Lower lobe of right lung (tissue), 2 donors: ENCODE data around the gene FZD4. TPM values are rescaled to one million over a fixed set of nuclear protein-coding genes. Genes with fewer than 3 reads are reported as not detected.
A peak's percentile ranks its signal among the peaks of the same experiment; 100 is the strongest.
"Not testable (repeated sequence)": the region's sequence is repeated elsewhere in the genome, so short reads cannot be mapped to it uniquely, and the experiment has no call there.

Source experiments
- ATAC-seq, 2 donors: fragments of 200-7000 bp; cut with Tn5 transposase; one replicate each; pipeline ENCODE4 v1.9.1; 2020 to 2022; ENCODE audit warnings: mild to moderate bottlenecking in 2 of 2, moderate library complexity in 2 of 2
- DNase-seq: peaks from one replicate; pipeline ENCODE4 v3.0.0-alpha.2; 2020
- H3K27ac ChIP-seq: fragments of 200-600 bp; one replicate; pipeline ENCODE4 v1.8.0; 2022
- H3K27me3 ChIP-seq: fragments of 200-600 bp; one replicate; pipeline ENCODE4 v1.8.0; 2022; ENCODE audit warnings: low read depth
- H3K36me3 ChIP-seq: fragments of 200-600 bp; one replicate; pipeline ENCODE4 v1.8.0; 2022; ENCODE audit warnings: mild to moderate bottlenecking
- H3K4me1 ChIP-seq: fragments of 200-600 bp; one replicate; pipeline ENCODE4 v1.8.0; 2022
- H3K4me3 ChIP-seq: fragments of 200-600 bp; one replicate; pipeline ENCODE4 v1.8.0; 2022; ENCODE audit warnings: mild to moderate bottlenecking
- H3K9me3 ChIP-seq: fragments of 200-600 bp; one replicate; pipeline ENCODE4 v1.8.0; 2022
- intact Hi-C: fragments of 100-400 bp; cut with DNase I; formaldehyde crosslinking; loops from one replicate; pipeline ENCODE4 v1.11.0; 2022
- long read RNA-seq: library from polyadenylated mRNA; unstranded; transcript quantifications from one replicate; pipeline ENCODE4 v2.0.0, GENCODE V29; 2021
- total RNA-seq: library from RNA; stranded (reverse); fragmentation: NEBNext Ultra II Directional; extraction: Animal tissue kit (Norgen Biotek cat#: 25700); gene quantifications from one replicate; pipeline ENCODE4 v1.2.1, GENCODE V29; 2021
- TF ChIP-seq, protein P1 (sequence below): fragments of 200-600 bp; IDR thresholded peaks from one replicate; pipeline ENCODE4 v1.8.0; 2022; ENCODE audit warnings: antibody characterized with exemption, mild to moderate bottlenecking
- donor health status: DM: no; HTN: yes; CAD: no; lungs with severe emphysema.

Gene FZD4
- 51.1 TPM for total RNA-seq
- long read RNA-seq, full-length matches to known transcripts = 14 of 44 reads
- long read RNA-seq, partial matches to known transcripts = 0 of 44 reads
- long read RNA-seq, other reads (novel, unspliced or antisense) = 30 of 44 reads

DNA sequence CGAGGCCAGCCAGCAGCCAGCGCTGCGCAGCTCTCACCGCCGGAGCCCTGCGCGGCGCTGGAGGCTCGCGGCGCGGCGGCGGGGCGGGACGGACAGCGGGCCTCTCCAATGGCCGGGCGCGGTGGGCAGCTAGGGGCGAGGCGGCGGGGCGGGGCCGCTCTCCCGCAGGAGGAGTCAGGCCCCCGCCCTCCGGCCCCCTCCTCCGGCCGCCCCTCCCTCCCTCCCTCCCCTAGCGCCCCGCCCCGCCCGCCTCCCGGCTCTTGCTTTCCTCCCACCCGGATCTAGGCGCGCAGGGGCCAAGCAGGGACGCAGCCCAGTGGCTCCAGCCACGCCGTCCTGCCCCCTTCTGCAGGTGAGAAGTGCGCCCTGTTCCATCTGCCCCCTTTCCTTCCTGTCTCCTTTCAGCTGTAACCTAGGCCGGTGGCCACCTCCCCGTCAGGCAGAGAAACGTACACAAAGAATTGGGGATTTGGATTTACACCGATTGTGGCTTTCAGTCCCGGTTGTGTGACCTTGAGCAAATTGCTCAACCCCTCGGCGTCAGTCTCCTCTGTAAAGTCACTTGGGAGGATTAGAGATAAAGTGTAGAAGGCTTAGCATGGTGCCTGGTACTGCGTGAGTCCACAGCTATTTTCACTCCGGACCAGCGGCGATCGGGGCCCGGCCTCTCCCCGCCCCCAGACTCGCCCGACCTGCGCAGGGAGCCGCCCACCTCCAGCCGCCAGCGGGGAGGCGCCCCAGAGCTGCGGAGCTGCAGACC, at the start of gene FZD4:
Gene FZD4 (minus strand): TSS at position 35 of the 760 bp plus-strand sequence. CDS start 310 bp downstream, outside the sequence.
- peak within 1 kb of the TSS; percentile 78 for H3K4me3 ChIP-seq

DNA sequence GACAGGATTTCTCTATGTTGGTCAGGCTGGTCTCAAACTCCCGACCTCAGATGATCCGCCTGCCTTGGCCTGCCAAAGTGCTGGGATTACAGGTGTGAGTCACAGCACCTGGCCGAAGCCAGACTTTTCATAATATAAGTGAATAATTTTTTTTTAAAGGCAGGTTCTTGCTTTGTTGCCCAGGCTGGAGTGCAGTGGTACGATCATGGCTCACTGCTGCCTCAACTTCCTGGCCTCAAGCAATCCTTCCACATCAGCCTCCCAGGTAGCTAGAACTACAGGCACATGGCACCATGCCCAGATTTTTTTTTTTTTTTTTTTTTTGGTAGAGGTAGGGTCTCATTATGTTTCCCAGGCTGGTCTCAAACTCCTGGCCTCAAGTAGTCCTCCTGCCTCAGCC, 49.1 kb upstream of the FZD4 start:
- intact Hi-C loops, H3K9me3 ChIP-seq, H3K4me1 ChIP-seq, H3K36me3 ChIP-seq, H3K4me3 ChIP-seq, ATAC-seq, H3K27me3 ChIP-seq, H3K27ac ChIP-seq, DNase-seq: not testable (repeated sequence)

More for the DNA sequence above, at the start of gene FZD4:
- ATAC-seq (peak; percentile 97 to 98), DNase-seq (peak; percentile 93)
- TF ChIP-seq, protein P1, sequence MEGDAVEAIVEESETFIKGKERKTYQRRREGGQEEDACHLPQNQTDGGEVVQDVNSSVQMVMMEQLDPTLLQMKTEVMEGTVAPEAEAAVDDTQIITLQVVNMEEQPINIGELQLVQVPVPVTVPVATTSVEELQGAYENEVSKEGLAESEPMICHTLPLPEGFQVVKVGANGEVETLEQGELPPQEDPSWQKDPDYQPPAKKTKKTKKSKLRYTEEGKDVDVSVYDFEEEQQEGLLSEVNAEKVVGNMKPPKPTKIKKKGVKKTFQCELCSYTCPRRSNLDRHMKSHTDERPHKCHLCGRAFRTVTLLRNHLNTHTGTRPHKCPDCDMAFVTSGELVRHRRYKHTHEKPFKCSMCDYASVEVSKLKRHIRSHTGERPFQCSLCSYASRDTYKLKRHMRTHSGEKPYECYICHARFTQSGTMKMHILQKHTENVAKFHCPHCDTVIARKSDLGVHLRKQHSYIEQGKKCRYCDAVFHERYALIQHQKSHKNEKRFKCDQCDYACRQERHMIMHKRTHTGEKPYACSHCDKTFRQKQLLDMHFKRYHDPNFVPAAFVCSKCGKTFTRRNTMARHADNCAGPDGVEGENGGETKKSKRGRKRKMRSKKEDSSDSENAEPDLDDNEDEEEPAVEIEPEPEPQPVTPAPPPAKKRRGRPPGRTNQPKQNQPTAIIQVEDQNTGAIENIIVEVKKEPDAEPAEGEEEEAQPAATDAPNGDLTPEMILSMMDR = peak; percentile 31
- peaks cover 13% of the 10 kb centered on the region for H3K36me3 ChIP-seq
- peaks cover 23% of the 10 kb centered on the region for H3K4me1 ChIP-seq
- intact Hi-C loops = no loop called here
- no peaks in the 10 kb centered on the region for H3K9me3 ChIP-seq
- H3K27ac ChIP-seq = peak within 1 kb of the TSS; percentile 94
- H3K27me3 ChIP-seq = no peaks in the 10 kb centered on the region

DNA sequence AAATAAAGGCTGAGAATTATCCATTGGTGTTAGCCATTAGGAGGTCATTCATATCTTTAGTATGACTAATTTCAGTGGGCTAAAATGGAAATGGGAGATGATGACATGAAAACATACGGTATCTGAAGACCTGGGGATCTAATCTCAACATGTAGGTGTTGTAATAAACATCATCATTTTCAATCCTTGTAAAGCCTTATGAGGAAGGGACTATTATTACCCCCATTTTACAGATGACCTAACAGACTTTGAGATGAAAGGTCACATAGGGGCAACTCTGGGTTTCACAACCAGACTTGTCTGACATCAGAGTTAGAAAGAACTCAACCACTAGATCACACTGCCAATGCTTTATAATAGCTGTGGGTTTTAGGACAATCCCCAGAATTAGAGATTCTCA, 47.7 kb upstream of the FZD4 start:
- ATAC-seq (no peak), DNase-seq (no peak)
- peaks cover 7% of the 10 kb centered on the region for H3K4me1 ChIP-seq
- H3K27ac ChIP-seq = no peak overlapping the region
- no peaks in the 10 kb centered on the region for H3K36me3 ChIP-seq
- H3K4me3 ChIP-seq = no peak overlapping the region
- no peaks in the 10 kb centered on the region for H3K27me3 ChIP-seq
- H3K9me3 ChIP-seq = no peaks in the 10 kb centered on the region
- TF ChIP-seq, protein P1 = no peak
- intact Hi-C loops = no loop called here

DNA sequence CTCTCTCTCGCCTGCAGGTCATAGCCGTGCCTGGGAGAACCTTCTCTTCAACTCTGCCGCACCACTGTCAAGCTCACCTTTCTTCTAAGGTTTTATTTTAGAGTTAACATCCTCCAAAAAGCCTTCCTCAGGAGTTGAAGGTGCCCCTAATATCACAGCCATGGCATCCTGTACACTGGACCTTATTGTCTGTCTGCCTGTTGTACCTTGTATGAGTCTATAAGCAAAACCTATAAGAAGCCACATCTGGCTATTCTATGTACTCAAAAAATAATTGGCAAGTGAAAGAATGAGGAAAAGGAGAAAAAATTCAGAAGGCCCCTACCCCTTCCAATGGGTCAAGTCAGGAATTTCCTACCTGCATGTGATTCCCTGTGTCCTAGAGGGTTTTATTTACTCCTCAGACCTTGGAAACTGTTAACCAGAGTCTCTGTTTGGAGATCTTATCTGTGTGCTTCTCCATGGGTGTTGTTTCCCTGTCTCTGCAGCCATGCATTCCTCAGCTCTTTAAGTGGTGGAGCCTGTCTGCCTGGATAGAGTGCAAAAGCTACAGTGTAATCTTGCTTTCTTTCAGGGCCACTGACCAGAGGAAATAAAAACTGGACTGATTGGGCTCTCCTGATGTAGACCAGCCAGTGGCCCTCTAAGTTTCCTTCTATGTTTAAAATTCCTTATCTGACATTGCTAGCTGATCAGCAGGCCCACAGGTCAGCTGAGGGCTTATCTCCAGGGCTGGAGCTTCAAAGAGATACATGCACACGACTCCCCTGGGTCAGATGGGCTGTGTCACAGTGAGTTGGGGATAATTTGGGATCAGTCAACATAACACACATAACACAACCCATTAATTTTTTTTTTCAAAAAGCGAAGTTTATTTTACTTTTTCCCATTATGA, 44.9 kb upstream of the FZD4 start:
- no peaks in the 10 kb centered on the region for H3K27me3 ChIP-seq
- DNase-seq (no peak), ATAC-seq (peak; percentile 81 to 94)
- peaks cover 7% of the 10 kb centered on the region for H3K4me1 ChIP-seq
- H3K9me3 ChIP-seq = no peaks in the 10 kb centered on the region
- no peaks in the 10 kb centered on the region for H3K36me3 ChIP-seq
- TF ChIP-seq, protein P1 = no peak
- intact Hi-C loops = no loop called here
- H3K27ac ChIP-seq = peak overlapping the region; percentile 56
- H3K4me3 ChIP-seq = no peak overlapping the region

DNA sequence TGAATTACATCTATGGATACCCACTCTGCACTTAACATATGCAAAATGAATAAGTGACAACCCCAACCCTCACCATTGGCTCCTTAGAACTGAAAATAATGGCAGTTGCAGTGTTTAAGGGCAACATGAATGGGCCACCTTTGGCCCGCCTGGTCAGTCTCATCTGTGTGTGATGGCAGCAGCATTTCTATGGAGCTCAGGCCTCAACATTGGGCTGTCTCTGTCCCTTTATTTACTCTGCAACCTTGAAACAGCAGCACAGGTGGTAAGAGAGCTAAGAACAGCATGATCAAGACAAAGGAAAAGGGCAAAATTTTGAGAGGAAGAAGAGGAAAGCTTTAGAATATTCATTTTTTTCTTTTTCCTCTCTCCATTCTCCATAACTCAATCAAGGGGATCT, 44.2 kb upstream of the FZD4 start:
- Histone ChIP-seq H3K27me3 (no peaks in the 10 kb centered on the region), H3K36me3 (no peaks in the 10 kb centered on the region), H3K27ac (peak overlapping the region; percentile 56), H3K4me1 (peaks cover 7% of the 10 kb centered on the region), H3K9me3 (no peaks in the 10 kb centered on the region), H3K4me3 (no peak overlapping the region)
- DNase-seq (no peak), ATAC-seq (no peak)
- TF ChIP-seq, protein P1 = no peak
- intact Hi-C loops = no loop called here
